Adrenal gland (tissue), 12 donors: Measurements from ENCODE around the gene RGS6. TPM values are rescaled to one million over a fixed set of nuclear protein-coding genes. Genes with fewer than 3 reads are reported as not detected.

Source experiments
- DNase-seq, 7 donors: peaks; one replicate each; pipeline ENCODE4 v3.0.0-alpha.2; 2019 to 2020
- H3K27ac ChIP-seq, 5 donors: fragments of 200-600 bp; sonication (generic) in 4 of 5; 1 replicate in 3 of 5; 2 replicates in 2 of 5; pipeline versions ENCODE4 v1.5.1 to v1.8.0; 2016 to 2020; ENCODE audit warnings: mild to moderate bottlenecking in 1 of 5
- H3K27me3 ChIP-seq: fragments of 200-600 bp; 2 replicates; pipeline ENCODE4 v1.8.0; 2021
- H3K36me3 ChIP-seq, 2 donors: fragments of 200-600 bp; replicated peaks in 1 of 2; 1 replicate in 1 of 2; 2 replicates in 1 of 2; pipeline versions ENCODE4 v1.5.1 to v1.8.0; 2018 to 2022
- H3K4me1 ChIP-seq, 2 donors: fragments of 200-600 bp; replicated peaks in 1 of 2; 1 replicate in 1 of 2; 2 replicates in 1 of 2; pipeline versions ENCODE4 v1.5.1 to v1.8.0; 2018 to 2021
- H3K4me3 ChIP-seq, 4 donors: fragments of 200-600 bp; sonication (generic) in 3 of 4; one replicate each; pipeline ENCODE4 v1.5.1; 2016 to 2018
- H3K9me3 ChIP-seq, 3 donors: fragments of 200-600 bp; sonication (generic) in 1 of 3; replicated peaks in 1 of 3; 1 replicate in 2 of 3; 2 replicates in 1 of 3; pipeline versions ENCODE4 v1.5.1 to v1.8.0; 2016 to 2021
- POLR2A ChIP-seq, 2 donors: fragments of 450-650 bp; IDR thresholded peaks; one replicate each; pipeline ENCODE4 v1.6.1; 2017; ENCODE audit warnings: antibody characterized with exemption in 2 of 2, mild to moderate bottlenecking in 2 of 2, moderate library complexity in 1 of 2
- WGBS, 4 donors: extraction: QIAGEN DNeasy Blood & Tissue Kit in 2 of 4; methylation state at CpG; one replicate each; pipeline versions ENCODE4 v1.1.5 to v1.1.7; 2013 to 2017; 5-methylcytosine and 5-hydroxymethylcytosine counted together
- intact Hi-C, 2 donors: fragments of 100-400 bp; cut with DNase I; formaldehyde crosslinking; loops; one replicate each; pipeline versions ENCODE4 v1.14.1 to v1.15.0; 2022 to 2023
- polyA plus RNA-seq, 3 donors: library from polyadenylated mRNA; stranded (reverse); fragments of 200-250 nt in 2 of 3; fragments of 350-450 nt in 1 of 3; fragmentation: Illumina TruSeq in 1 of 3; extraction: RNeasy Lipid Tissue Mini Kit (QIAGEN cat#74804) in 1 of 3; gene quantifications; one replicate each; pipeline ENCODE4 v1.2.3, GENCODE V29; 2013 to 2014
- total RNA-seq, 9 donors: library from RNA; depleted of rRNA in 4 of 9; stranded (reverse); fragments of >200 nt in 4 of 9; fragments of 120-200 nt in 1 of 9; fragmentation: NEBNext Ultra II Directional in 1 of 9; extraction: Animal tissue kit (Norgen Biotek cat#: 25700) in 1 of 9; gene quantifications; one replicate each; pipeline versions ENCODE4 v1.1.0 to v1.2.4, GENCODE V29; 2013 to 2023
- TF ChIP-seq, protein P1 (sequence below), 6 experiments: fragments of 450-650 bp in 4 of 6; fragments of 200-600 bp in 2 of 6; sonication (generic) in 1 of 6; IDR thresholded peaks; 1 replicate in 5 of 6; 2 replicates in 1 of 6; pipeline versions ENCODE4 v1.5.1 to v1.8.0; 2016 to 2021; ENCODE audit warnings: antibody characterized with exemption in 6 of 6, mild to moderate bottlenecking in 2 of 6, moderate library complexity in 1 of 6
- donor health status: healthy with polysubstance abuse.
- donor health status: Bipolar disorder and iron deficiency.
- donor health status: DM: yes; HTN: yes; CAD: no.
- donor health status: DM: no; HTN: no; CAD: no.
- donor health status: DM: no; HTN: no; CAD: no.
- donor health status: DM: yes; HTN: yes; CAD: no.

The RGS6 gene
- total and polyA plus RNA-seq, 12 donors: 0.06 to 4.3 (median 0.41) TPM; not detected in 1

DNA sequence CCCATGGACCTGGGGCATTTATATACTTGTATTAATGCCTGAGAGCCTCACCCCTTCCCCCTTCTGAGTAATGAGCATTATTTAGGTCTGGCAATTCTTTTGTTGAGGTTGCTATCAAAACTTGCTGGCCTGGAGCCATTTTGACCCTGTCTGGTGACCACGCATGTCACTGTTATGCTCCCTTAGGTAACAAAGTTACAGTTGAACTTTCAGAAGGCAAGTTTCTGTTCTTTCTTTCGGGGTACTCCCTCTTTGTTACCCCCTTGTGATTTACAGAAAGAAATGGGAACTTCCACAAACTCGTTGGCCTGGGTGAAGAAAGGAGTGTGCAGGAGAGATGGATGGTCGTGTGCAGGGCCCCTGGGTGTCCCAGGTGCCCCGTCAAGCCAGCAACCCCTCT is 656.3 kb downstream of the RGS6 start:
- H3K27me3 ChIP-seq: no peaks in the 10 kb centered on the region
- WGBS, 4 donors: 75 to 81% (median 79%) methylated on average over 4 to 5 of the region's 5 CpGs
- H3K27ac ChIP-seq: no peak overlapping the region
- no peaks in the 10 kb centered on the region for H3K9me3 ChIP-seq
- DNase-seq: no peak
- no peak overlapping the region for H3K4me3 ChIP-seq
- TF ChIP-seq, protein P1, sequence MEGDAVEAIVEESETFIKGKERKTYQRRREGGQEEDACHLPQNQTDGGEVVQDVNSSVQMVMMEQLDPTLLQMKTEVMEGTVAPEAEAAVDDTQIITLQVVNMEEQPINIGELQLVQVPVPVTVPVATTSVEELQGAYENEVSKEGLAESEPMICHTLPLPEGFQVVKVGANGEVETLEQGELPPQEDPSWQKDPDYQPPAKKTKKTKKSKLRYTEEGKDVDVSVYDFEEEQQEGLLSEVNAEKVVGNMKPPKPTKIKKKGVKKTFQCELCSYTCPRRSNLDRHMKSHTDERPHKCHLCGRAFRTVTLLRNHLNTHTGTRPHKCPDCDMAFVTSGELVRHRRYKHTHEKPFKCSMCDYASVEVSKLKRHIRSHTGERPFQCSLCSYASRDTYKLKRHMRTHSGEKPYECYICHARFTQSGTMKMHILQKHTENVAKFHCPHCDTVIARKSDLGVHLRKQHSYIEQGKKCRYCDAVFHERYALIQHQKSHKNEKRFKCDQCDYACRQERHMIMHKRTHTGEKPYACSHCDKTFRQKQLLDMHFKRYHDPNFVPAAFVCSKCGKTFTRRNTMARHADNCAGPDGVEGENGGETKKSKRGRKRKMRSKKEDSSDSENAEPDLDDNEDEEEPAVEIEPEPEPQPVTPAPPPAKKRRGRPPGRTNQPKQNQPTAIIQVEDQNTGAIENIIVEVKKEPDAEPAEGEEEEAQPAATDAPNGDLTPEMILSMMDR (IDR thresholded peaks at IDR 0.05): no peak
- TF ChIP-seq POLR2A (IDR thresholded peaks at IDR 0.05): no peak
- H3K4me1 ChIP-seq: no peaks in the 10 kb centered on the region
- intact Hi-C loops: no loop called here
- H3K36me3 ChIP-seq: no peaks in the 10 kb centered on the region

DNA sequence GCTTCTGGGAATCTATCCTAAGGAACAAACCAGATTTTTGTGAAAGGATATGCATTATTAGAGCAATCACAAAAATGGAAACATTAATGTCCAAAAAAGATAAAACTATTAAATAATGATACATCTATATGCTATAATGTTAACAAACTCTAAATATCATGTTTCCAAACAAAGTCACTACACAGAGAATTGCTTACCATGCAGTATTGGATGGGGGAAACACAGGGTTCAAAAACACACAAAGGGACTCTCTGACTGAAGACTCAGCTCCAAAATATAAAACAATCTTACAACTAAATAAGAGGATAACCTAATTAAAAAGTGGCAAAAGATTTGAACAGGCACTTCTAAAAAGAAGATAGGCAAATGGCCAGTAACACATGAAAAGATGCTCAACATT is 657.4 kb downstream of the RGS6 start:
- Histone ChIP-seq H3K27ac (no peak overlapping the region), H3K4me3 (no peak overlapping the region), H3K9me3 (no peaks in the 10 kb centered on the region), H3K4me1 (no peaks in the 10 kb centered on the region), H3K27me3 (no peaks in the 10 kb centered on the region), H3K36me3 (no peaks in the 10 kb centered on the region)
- no peak for DNase-seq
- intact Hi-C loops: no loop called here
- no peak for TF ChIP-seq POLR2A (IDR thresholded peaks at IDR 0.05)
- TF ChIP-seq, protein P1 (IDR thresholded peaks at IDR 0.05): no peak

DNA sequence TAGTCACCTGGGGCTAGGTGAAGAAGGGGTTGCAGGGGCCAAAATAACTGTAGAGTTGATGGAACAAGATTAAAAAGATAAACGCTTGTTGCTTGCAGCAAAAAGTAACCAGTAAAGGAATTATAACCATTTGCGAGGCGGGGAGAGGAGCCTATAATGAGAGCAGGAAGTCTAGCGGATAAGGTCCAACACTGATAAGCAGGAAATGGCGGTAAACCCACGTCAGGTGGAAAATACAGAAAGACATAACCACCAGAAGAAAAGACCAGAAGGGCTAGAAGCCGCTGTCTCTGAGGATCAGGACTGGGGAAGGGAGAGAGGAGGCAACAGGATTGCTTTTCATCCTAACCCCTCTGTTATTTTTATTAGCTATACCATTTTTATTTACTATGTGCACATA is 658.3 kb downstream of the RGS6 start:
- WGBS, 4 donors: 66 to 79% (median 71%) methylated on average over 7 of the region's 7 CpGs
- TF ChIP-seq POLR2A (IDR thresholded peaks at IDR 0.05): no peak
- TF ChIP-seq, protein P1 (IDR thresholded peaks at IDR 0.05): no peak
- Histone ChIP-seq H3K9me3 (no peaks in the 10 kb centered on the region), H3K36me3 (no peaks in the 10 kb centered on the region), H3K4me3 (no peak overlapping the region), H3K27ac (no peak overlapping the region), H3K27me3 (no peaks in the 10 kb centered on the region), H3K4me1 (no peaks in the 10 kb centered on the region)
- no peak for DNase-seq
- intact Hi-C loops: no loop called here

DNA sequence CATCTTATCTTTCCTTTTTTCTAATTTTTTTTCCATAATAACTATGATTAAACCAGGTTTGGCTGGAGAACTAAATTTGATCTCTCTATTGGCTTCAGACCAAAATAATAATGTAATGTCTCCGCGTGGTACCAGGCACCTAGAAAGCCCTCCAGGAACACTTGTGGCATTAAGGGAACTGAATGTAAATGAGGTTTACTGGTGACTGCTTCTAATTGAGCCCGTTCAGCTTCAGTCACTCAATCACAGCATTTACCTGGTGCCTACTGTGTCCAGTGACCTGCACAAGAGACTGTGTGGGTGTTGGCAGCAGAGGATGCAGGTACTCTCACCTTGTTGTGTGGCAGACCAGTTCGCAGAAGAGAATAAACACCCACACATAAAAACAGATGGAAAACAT is 659.2 kb downstream of the RGS6 start:
- 75 to 88% (median 82%) methylated on average over 4 of the region's 4 CpGs for WGBS, 4 donors
- intact Hi-C loops: no loop called here
- Histone ChIP-seq H3K36me3 (no peaks in the 10 kb centered on the region), H3K4me3 (no peak overlapping the region), H3K4me1 (no peaks in the 10 kb centered on the region), H3K27me3 (no peaks in the 10 kb centered on the region), H3K9me3 (no peaks in the 10 kb centered on the region), H3K27ac (no peak overlapping the region)
- DNase-seq: no peak
- no peak for TF ChIP-seq POLR2A (IDR thresholded peaks at IDR 0.05)
- TF ChIP-seq, protein P1 (IDR thresholded peaks at IDR 0.05): no peak
